KOPT-K1 (cell line): Measurements from ENCODE around the gene GLT1D1.
"Not testable (repeated sequence)": the region's sequence is repeated elsewhere in the genome, so short reads cannot be mapped to it uniquely, and the experiment has no call there.

Experiments
- H3K27ac ChIP-seq: fragments of 200-600 bp; sonication (generic); 2 replicates; pipeline ENCODE4 v1.5.1; 2016; ENCODE audit warnings: antibody characterized with exemption, mild to moderate bottlenecking, low read depth, low read length; ENCODE audit not compliant: poor library complexity, severe bottlenecking
- H3K36me3 ChIP-seq: fragments of 200-600 bp; sonication (generic); 2 replicates; pipeline ENCODE4 v1.5.1; 2017; ENCODE audit warnings: antibody characterized with exemption, mild to moderate bottlenecking, low read length, moderate library complexity; ENCODE audit not compliant: insufficient read depth
- H3K9me3 ChIP-seq: fragments of 200-600 bp; sonication (generic); 2 replicates; pipeline ENCODE4 v1.5.1; 2017; ENCODE audit warnings: antibody characterized with exemption, low read length, mild to moderate bottlenecking; ENCODE audit not compliant: insufficient read depth, poor library complexity, severe bottlenecking

The GLT1D1 gene

DNA sequence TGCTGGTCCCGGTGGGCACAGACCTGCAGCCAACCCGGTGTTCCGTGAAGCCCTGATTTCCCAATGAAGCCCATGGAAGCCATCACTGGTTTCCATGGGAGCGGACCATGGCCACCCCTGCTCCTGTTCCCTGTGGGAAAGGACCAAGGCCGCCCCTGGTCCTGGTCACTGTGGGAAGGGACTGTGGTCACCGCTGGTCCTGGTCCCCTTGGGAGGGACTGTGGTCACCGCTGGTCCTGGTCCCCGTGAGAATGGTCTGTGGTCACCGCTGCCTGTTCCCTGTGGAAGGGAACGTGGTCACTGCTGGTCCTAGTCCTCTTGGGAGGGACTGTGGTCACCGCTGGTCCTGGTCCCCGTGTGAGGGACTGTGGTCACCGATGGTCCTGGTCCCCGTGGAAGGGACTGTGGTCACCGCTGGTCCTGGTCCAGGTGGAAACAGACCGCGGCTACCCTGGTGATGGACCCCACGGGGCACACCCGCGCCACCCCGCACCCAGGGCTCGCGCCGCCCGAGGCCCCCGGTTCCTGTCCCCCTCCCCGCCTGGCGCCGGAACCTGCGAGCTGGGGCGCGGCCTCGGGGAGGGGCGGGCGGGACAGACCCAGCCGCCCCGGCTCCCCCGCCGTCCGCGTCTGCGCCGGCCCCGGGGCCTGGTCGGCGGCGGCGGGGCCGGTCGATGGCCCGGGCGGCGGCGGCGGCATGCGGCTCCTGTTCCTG is at the start of gene GLT1D1:
Gene GLT1D1, plus strand, starts transcription at position 594 of the 715 bp plus-strand sequence. Its CDS starts 104 bp downstream, at position 698.
- Histone ChIP-seq H3K36me3 (no peaks in the 10 kb centered on the region), H3K9me3 (no peaks in the 10 kb centered on the region), H3K27ac (peak within 1 kb of the TSS; percentile 32)

DNA sequence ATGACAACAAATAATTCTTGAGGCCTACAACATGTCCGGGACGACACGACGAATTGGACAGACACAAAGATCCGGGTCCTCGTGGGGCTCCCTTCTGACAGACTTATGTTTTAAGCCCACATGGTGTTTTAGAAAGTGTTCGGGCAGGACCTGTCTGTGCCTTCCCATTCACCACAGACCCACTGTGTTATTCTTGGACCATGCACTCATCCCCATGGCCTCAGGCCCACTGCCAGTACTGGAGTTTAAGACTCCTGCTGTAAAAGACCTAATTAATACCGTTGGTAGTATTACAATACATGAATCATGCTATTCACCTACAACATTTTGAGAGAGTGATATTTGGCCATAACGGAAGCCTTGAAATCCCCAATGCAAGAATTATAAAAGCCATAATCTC is 49.5 kb upstream of the GLT1D1 start:
- Histone ChIP-seq H3K36me3 (peaks cover 99% of the 10 kb centered on the region), H3K27ac (no peak overlapping the region), H3K9me3 (no peaks in the 10 kb centered on the region)

DNA sequence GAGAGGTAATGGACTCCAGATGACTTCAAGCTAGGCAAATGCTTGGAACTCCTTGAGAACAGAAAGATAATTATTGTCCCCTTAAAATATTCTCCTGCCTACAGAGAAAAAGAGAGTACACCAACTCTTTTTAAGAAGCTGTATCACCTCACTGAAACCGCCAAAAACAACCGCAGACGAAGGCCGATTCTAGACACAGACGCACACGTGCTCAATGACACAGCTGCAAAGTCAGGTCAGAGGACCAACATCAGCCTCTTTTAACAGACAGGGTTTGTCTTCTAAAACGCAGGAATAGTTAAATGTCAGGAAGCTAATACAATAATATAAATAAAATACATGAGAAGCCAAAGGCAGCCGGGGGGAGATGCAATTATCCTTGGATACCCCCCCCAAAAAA is 48.5 kb upstream of the GLT1D1 start:
- H3K27ac ChIP-seq, result no peak overlapping the region
- H3K36me3 ChIP-seq, result peaks cover 99% of the 10 kb centered on the region
- no peaks in the 10 kb centered on the region for H3K9me3 ChIP-seq

DNA sequence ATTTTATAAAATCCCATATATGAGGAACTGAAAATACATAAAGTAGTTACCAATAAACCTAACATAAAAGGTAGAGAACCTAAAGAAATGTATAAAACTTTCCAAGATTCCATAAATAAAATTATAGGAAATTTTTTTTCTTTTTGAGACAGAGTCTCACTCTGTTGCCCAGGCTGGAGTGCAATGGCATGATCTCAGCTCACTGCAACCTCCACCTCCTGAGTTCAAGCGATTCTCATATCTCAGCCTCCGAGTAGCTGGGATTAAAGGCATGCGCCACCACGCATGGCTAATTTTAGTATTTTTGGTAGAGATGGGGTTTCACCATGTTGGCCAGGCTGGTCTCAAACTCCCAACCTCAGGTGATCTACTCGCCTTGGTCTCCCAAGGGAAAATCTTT is 47.9 kb upstream of the GLT1D1 start:
- H3K9me3 ChIP-seq, H3K27ac ChIP-seq: not testable (repeated sequence)
- H3K36me3 ChIP-seq, result peaks cover 99% of the 10 kb centered on the region

DNA sequence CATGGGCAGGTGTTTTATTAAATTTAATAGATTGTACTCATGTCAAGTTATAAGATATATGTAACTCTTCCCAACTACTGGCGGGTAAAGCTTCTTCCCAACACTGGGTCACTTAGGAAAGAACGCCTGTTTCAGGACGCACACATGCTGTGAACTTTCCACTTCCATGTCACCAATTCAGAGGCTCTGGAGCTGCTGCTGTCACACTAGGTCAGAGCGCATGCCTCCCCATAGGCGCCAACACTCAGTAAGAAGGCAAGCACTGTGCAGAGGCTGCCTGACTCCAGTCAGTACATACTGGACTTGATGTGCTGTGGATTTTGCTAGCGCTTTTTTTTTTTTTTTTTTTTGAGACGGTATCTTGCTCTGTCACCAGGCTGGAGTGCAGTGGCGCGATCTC is 46.7 kb upstream of the GLT1D1 start:
- H3K27ac ChIP-seq, result no peak overlapping the region
- peaks cover 94% of the 10 kb centered on the region for H3K36me3 ChIP-seq
- no peaks in the 10 kb centered on the region for H3K9me3 ChIP-seq

DNA sequence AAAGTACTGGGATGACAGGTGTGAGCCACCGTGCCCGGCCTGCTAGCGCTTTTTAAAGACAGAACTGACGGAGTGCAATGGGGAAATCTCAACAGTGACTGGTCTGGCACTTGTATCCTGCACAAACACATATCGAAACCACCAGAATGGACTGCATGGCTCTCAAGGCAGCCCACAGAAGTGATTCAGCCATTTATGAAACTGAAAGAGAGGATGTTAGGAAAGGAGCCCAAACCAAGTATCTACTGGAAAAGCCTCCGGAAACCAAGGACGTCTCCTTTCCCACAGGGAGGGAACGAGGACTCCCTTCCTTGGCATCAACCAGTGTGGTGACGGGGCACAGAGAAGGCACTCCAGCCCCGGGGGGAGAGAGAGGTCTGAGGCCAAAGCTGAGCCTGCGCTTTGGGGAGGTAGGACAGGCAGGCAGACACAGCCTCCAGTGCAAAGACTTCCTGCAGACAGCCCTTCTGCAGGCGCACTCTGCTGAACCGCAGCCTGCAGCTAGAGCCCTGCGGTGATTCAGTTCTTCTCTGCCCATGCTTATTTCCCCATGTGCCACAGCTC is 46.0 kb upstream of the GLT1D1 start:
- H3K9me3 ChIP-seq, result no peaks in the 10 kb centered on the region
- peaks cover 92% of the 10 kb centered on the region for H3K36me3 ChIP-seq
- no peak overlapping the region for H3K27ac ChIP-seq

DNA sequence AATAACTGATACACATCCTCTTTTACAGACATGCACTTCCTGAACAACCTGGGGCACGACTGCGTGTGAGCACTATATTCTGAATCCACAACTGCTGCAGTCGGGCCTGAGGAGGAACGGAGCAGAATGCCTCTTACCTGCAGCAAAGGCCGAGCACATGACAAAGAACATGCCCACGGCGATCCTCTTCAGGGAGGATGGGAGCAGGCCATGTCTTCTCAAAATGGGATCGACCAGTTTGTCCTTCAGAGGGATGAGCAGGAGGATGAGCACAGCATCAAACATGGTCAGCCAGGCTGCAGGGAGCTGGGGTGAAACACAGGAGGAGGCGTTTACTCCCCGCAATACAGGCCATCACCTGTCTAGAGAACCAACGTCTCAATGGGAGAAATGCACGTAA is 44.6 kb upstream of the GLT1D1 start:
- Histone ChIP-seq H3K9me3 (no peaks in the 10 kb centered on the region), H3K36me3 (peaks cover 92% of the 10 kb centered on the region), H3K27ac (no peak overlapping the region)

DNA sequence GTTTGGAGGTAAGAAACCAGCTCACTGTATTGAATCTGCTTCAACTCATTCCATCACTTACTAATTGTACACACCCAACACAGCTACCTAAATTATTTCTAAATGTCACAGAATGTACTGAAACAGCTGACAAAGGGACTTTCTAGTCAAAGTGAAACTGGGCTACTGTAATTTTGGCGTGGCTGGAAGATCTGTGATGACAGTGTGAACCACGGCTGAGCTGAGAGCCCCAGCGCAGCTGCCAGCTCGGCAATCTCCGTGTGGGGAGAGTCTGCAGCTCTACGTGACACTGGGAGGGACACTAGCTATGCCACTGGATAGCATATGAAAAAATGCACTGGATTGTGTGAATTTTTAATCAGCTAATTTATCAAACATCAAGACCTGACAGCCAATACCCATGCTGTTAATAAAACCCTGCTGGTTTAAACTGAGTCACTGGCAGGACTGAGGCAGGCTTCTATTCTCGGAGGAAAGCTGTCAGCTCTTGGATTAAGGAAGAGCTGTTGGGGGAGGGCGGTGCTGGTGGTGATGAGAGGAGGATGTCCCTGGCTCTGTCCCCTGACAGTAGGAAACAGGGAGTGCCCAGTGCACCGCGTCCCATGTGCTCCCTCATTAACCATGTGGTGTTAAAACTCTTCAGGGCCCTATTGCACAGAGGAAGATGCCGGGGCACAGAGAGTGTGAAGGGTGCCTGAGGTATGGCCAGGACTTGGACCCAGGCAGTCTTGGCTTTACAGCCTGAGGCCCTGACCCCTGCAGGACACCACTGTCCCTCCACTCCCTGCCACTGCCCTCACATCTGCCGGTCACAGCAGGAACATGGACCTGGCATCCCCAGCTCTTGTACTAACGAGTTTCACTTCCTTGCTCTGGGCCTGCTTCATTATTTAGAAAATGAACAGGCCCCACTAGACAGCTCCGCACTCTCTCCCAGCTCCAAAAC is 42.8 kb upstream of the GLT1D1 start:
- H3K27ac ChIP-seq, result no peak overlapping the region
- peaks cover 92% of the 10 kb centered on the region for H3K36me3 ChIP-seq
- no peaks in the 10 kb centered on the region for H3K9me3 ChIP-seq

DNA sequence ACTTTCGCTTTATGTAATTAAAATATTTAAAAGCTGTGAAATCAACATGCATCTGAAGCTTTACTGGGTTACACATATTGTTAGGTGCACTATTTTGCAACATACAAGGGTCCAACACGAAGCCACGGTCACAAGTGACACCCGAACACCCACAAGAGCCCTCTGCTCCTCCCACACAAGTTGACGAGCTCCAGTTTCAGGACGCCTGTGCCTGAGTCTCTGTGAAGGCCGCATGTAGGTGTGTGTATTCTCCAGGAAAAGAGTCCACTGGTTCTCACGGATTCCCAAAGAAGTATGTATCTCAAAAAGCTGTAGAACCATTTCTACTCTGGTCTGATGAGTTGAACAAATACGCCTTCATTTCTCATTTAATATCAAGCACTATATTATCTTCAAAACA is 41.5 kb upstream of the GLT1D1 start:
- peaks cover 79% of the 10 kb centered on the region for H3K36me3 ChIP-seq
- no peaks in the 10 kb centered on the region for H3K9me3 ChIP-seq
- H3K27ac ChIP-seq, result peak overlapping the region; percentile 18

DNA sequence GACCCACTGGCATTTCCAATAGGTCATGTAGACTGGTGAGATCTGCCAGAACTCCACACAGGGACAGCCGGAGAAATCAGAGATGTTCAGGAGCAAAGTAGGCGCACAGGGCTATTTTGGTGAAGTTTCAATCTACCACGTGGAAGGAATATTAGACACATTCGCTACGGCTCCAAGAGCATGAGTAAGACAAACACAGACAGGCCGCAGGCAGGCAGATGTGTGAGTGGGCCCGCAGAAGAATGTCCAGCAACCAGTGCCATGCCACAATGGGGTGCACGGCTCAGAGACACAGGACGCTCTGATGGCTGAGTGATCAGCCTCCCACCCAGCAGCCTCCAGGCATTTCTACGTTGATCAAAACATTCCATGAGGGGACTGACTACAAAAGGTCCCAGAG is 39.9 kb upstream of the GLT1D1 start:
- Histone ChIP-seq H3K9me3 (no peaks in the 10 kb centered on the region), H3K36me3 (peaks cover 68% of the 10 kb centered on the region), H3K27ac (no peak overlapping the region)

DNA sequence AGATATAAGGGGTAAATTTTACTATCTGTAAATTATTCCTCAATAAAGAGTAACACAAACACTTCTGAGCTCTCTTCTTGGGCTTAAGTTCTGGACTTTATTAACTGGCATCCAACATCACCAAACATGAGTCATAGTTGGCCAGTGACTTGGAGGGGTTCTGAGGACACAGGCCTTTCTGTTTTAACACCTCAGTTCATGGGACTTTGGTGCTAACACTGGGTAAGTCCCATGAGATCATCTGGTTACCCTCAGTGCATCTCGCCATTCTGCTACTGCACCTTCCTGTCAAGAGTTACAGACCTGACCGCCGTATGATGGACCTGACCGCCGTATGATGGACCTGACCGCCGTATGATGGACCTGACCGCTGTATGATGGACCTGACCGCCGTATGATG is 39.4 kb upstream of the GLT1D1 start:
- H3K27ac ChIP-seq, result no peak overlapping the region
- peaks cover 67% of the 10 kb centered on the region for H3K36me3 ChIP-seq
- no peaks in the 10 kb centered on the region for H3K9me3 ChIP-seq

DNA sequence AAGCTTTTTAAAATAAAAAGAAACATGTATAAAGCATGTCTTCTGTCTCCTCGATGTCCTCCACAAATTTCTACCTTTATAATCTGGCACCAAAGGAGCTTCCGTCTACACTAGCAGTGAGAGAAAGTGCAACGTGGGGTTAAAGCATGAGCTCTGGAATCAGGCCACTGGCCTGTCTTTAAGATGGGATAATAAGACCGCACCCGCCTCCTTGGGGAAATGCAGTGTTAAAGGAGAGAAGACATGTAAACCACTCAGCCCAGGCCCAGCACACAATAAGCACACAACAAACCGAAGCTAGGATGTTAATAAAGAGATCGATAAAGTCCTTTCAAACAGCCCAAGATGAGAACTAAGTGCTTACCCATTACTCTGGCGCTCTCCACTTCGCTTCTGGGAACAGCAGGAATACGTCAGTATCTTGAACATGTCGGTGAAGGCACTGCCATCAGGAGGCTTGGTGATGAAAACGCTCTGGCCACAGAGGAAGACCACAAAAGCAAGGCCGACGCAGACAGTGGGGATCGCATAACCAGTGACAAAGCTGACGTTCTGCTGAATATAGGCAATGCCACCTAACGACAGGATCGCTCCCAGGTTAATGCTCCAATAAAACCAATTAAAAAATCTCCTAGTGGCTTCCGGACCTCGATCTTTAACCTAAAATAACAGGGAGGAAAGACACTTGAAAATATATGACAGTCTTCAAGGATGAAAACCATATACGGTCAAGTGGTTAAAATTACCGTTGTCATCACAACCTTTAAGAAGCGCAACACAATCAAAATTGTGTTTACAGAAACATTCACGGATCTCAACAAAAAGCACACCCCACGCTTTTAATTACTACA is 38.6 kb upstream of the GLT1D1 start:
- no peak overlapping the region for H3K27ac ChIP-seq

DNA sequence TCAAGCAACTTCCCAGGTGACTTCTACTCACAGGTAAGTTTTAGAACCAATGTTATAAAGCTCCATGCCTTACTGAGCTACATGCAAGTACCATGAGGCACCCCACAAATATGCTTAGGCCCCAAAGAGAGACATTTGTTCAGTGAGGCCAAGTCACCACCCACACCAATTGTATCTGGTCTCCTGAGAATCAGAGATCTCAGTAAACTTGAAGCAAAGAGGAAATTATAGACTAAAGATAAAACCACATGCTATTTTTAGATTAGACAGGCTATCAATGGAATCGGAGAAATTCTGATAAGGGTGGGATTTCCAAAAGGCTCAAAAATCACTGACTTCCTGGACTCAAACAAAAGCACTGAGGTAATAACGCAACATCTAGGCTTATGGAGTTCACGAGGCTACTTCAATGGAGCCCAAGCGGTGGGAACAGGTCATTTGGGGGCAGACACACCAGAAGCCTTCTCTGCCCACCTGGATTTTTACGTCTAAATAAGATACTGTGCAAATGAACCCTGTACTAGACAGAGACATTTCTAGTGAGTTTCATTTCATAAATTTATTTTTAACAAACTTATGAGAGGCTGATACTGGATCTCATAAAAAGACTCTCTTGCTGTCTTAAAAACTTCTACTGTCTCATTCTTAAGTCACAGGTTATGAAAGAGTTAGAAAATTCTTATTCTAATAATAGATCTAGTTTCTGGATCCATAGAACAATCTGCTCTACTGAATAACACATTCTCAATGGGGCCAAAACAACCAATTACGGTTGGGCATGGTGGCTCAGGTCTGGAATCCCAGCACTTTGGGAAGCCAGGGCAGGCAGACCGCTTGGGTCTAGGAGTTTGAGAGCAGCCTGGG is 37.3 kb upstream of the GLT1D1 start:
- peaks cover 63% of the 10 kb centered on the region for H3K36me3 ChIP-seq
- H3K27ac ChIP-seq, result no peak overlapping the region
- H3K9me3 ChIP-seq, result no peaks in the 10 kb centered on the region

More for the DNA sequence above, 38.6 kb upstream of the GLT1D1 start:
- H3K36me3 ChIP-seq, result peaks cover 63% of the 10 kb centered on the region
- no peaks in the 10 kb centered on the region for H3K9me3 ChIP-seq

DNA sequence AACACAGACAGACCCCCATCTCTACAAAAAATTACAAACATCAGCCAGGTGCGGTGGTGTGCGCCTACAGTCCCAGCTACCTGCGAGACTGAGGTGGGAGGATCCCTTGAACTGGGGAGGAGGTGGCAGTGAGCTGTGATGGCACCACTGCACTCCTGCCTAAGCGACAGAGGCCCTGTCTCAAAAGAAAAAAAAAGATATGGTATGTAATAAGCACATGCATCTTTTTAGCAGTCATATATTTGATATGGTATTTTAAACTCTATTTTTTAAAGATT is 36.7 kb upstream of the GLT1D1 start:
- Histone ChIP-seq H3K27ac (no peak overlapping the region), H3K9me3 (no peaks in the 10 kb centered on the region), H3K36me3 (peaks cover 68% of the 10 kb centered on the region)
